Nucleus accumbens (tissue), 56 donors: ENCODE results near the gene POGZ.
"Not testable (repeated sequence)": the region's sequence is repeated elsewhere in the genome, so short reads cannot be mapped to it uniquely, and the experiment has no call there.

Source experiments
- DNase-seq, 56 donors: peaks; one replicate each; lab custom pipeline; 2025; lab: John Stamatoyannopoulos, UW

Gene POGZ

DNA sequence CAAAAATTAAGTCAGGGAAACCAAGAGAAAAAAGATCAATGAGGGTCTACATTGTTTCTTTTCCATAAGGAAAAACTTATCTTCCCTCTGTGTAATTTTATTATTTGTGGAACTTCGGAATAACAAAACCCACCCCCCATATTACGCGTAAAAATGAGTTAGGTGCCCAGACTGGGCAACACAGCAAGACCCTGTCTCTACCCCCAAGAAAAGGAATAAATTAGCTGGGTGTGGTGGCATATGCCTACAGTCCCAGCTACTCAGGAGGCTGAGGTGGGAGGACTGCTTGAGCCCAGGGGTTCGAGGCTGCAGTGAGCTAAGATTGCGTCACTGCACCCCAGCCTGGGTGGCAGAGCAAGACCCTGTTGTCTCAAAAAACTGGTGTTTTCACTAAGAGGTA is 39.5 kb downstream of the POGZ start:
- no peak for DNase-seq

DNA sequence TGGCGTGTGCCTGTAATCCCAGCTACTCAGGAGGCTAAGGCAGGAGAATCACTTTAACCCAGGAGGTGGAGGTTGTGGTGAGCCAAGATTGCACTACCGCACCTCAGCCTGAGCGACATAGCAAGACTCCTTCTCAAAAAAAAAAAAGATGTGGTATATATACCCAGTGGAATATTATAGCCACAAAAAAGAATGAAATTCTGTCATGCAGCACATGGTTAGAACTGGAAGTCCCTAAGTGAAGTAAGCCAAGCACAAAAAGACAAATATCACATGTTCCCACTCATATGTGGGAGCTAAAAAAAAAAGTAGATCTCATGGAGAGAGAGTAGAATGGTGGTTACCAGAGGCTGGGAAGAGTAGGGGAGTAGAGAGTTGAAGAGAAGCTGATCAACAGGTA is 41.2 kb downstream of the POGZ start:
- DNase-seq = no peak

DNA sequence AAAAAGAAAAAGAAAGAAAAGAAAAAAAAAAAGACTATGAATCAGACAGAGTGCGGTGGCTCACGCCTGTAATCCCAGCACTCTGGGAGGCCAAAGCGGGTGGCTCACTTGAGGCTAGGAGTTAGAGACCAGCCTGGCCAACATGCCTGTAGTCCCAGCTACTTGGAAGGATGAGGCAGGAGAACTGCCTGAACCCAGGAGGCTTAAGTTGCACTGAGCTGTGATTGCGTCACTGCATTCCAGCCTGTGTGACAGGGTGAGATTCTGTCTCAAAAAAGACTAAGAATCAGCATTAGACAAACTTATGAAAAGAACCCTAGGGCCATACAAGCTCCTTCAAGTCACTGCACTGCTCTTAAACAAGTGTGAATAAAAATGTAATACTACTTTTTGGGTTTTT is 43.1 kb downstream of the POGZ start:
- DNase-seq = no peak

DNA sequence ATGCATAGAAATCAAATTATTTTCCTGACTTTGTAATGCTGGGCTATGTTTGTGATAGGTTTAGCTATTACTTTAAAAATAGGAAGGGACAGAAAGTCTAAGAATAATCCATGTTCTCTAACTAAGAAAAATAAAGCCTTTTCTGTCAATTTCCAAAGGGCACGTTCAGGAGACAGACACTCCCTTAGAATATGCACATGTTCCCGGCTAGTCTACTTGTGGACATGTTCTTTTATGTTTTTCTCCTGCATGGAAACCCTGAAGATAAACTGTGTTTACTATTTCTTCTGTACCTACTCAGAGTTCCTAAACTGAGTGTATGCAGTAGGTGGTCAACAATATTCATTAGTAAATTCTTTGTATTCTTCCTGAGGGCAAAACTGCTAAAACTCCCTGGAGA is 47.4 kb downstream of the POGZ start:
- no peak for DNase-seq

DNA sequence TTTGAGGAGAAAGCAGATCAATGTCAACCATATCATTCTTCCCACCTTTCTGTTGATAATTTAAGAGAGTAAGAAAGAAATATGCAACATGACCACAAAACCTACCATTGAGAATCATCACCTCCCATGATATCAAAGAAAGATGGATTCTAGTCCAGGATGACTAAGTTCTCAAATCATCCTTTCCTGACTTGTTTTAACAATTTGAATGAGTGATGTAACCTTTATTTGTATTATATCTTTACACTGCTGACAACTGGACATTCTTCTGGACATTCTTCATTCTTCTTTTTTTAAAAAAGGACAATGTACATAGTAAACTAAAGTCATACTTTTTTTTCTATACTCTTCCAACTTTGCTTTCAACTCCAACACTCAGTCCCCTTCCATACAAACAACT is 50.4 kb downstream of the POGZ start:
- DNase-seq = no peak

DNA sequence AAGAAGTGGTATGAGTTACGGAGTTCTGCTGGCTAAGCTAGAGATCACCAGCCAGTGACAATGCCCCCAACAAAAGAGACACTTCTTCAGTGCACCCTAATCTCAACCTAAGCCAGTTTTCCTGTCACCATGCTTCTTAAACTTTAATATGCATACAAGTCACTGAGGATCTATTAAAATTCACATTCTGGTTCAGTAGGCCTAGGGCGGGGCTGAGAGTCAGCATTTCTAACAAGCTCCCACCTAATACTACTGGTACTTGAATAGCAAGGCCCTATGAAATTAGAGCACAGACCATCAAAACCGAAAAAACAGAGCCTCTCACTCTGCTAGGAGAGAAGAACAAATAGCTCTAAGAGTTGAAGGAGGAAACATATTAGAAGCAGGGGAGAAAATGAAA is 52.0 kb downstream of the POGZ start:
- DNase-seq = no peak

DNA sequence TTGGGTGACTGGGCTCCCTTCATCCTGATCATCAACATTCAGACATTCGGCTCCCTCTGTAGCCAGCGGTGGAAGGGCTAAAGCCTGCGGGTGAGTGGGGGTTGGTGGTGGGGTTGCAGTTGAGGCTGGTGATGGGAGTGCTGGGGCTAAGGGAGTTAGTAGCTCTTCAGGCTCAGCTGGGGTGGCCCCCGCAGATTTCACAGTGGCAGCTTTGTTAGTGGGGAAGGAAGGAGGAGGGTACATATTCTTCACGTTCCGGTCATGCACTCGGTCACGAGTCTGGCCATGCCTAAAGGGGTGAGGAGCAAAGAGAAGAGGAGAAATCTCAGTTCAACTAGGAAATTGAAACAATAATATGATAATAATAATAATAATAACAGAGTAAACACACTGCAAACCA is 53.1 kb downstream of the POGZ start:
- peak in 23 of 56 donors; percentile 1 to 38 (median 15) for DNase-seq

DNA sequence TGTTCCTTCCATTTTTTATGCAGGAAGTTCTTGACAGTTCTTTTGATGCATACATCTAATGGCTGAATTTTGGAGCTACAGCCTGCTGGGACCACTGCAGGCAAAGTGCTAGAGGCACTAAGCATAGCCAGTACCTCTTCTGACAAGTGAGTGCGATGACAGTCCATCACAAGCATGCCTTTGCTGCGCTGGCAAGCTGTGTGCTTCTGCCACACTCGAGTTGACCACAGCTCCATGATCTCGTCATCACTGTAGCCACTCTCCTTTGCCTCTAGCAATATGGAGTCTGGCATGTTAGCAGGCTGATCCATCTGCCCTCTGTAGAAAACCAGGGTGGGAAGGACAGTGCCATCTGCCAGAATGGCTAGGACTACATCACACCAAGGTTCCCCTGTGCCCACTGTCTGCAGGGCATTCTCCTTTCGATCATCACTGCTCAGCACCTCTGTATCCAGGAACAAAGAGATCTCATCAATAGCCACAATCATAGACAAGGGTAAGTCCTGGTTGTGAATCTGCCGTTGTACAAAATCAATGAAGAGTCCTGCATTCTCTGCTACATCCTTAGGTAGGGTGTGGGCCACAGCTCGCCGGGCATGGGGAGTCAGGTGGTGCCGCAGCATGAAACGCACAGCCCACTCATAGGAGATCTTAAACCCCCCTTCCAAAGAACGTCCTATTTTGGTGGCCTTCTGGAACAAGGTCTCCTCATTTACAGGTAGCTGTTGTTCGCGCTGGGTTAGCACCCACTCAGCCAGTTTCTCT is 53.9 kb downstream of the POGZ start:
- DNase-seq = no peak

DNA sequence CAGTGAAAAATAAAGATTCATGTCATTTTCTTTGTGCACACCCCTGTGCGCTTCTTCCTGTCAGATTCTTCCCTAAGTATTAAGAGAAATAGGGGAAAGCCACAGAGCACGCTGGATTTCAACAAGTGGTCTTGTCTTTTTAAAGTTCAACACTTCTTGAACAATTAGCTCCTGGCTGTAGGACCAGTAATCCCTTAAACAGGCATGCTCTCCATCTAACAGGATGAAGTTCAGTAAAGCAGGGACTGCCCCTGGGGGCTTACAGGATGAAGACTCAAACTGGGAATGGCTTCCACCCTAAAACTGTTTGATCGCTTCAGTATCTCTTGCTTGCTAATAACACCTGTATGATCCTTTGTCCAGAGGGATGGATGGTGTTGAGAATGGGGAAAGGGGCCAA is 55.7 kb downstream of the POGZ start:
- DNase-seq = no peak

DNA sequence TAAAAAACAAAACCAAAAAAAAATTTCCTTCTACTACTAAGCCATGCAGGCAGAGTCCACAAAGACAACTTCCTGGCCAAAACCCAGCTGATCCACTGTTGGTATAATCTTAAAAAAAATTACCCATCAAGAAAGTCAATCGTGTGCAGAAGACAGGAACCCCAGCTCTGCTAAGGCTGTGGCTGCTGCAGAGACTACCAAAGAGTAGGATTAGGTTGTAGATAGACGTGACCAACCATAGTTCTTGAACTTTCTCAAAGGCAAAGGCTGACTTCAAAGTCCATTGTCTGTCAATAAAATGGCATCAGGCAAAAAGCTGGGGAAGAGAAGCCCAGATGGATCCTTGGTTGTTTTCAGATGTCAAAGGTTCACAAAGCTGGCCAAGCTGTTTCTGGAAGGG is 56.5 kb downstream of the POGZ start:
- DNase-seq = no peak

DNA sequence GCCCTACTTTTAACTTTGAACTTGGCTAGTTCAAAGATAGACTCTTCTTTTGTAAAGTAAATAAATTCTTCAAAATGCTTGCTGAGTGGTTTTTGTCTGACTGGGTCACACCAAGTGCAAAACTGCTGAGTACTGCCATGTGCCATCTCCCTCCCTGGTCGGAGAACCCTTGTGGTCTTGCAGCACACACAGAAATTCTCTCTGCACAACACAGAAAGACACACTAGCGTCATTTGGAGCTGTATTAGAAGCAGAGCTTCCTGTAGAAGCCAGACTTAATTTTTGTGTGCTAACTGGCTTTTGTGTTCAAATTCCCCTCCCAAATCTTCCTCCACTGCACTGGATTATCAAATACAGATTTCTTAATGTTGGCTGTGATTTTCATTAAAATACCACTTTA is 57.4 kb downstream of the POGZ start:
- no peak for DNase-seq

DNA sequence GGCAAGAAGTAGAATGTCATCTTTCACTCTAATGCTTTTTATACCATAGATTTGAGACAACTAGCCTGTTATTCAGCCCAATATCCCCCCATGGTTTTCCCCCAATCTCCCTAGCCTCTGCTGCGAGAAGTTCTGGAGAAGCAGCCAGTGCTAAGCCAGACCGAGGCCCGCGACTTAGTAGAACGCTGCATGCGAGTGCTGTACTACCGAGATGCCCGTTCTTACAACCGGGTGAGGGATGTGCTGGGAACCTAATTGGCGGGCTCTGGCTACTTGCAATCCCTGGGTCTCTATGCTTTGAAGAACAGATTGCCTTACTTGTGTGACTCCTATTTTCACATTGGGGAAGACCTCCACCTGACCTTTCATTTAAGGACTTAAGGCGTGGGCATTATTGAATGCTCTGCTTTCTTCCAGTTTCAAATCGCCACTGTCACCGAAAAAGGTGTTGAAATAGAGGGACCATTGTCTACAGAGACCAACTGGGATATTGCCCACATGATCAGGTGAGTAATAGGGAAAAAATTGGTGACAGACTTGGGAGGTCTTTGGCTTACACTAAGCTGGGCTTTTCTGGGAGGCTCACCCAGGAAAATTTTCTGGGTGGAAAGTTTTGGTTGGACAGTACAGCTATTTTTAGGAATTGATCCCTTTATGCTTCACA is 58.0 kb downstream of the POGZ start:
- DNase-seq = no peak

DNA sequence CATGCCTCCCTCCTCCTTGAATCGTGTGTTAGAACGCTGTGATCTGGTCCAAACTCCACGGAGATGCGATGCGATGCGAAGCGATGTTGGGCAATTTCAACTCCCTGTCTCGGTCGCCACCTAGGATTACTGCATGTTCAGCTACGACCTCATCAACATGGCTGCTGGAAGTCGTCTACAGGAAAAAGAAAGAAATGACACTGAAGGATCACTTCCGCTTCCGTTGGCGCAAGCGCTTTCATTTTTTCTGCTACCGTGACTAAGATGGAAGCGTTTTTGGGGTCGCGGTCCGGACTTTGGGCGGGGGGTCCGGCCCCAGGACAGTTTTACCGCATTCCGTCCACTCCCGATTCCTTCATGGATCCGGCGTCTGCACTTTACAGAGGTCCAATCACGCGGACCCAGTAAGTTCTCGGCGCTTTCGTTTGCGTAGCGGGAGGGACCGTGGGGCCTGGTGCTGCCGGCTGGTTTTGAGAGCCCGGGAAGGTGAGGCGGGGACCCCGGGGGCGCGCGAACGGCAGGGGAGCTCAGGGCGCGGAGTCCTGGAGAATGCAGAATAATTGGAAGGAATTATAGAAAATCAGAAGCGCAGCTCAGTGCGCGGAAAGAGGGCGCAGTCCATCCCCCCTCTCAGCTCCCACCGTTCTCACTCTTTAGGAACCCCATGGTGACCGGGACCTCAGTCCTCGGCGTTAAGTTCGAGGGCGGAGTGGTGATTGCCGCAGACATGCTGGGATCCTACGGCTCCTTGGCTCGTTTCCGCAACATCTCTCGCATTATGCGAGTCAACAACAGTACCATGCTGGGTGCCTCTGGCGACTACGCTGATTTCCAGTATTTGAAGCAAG is 59.7 kb downstream of the POGZ start, which contains the start of gene PSMB4:
Gene PSMB4, plus strand, starts transcription at position 250 of the 848 bp plus-strand sequence. Its CDS starts 15 bp downstream, at position 265.
- DNase-seq = peak; percentile 46 to 96 (median 84)

DNA sequence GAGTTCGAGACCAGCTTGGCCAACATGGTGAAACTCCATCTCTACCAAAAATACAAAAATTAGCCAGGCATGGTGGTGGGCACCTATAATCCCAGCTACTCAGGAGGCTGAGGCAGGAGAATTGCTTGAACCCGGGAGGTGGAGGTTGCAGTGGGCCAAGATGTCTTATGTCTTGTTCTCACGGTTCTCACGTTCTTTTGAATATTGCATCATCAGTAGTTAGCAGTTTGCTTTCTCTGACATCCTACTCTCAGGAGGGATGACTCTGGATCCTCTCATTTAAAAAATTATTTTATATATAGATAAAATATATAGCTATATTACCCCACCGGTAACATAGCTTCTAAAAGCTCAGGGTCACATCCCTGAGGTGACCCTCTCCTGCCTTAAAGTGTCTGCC is 63.0 kb downstream of the POGZ start:
- not testable (repeated sequence) for DNase-seq

DNA sequence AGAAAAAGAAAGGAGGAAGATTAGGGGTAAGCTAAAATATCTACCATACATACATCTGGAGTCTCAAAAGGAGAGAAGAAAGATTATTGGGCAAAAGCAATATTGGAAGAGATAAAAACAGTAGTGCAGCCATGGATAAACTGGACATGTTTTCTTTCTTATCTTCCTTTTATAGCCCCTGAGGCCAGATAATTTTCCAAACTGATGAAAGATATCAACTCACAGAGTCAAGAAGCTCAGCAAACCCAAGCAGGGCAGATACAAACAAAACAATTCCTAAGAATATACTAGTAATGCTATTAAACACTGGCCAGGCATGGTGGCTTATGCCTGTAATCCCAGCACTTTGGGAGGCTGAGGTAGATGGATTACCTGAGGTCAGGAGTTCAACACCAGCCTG is 65.7 kb downstream of the POGZ start:
- no peak for DNase-seq

DNA sequence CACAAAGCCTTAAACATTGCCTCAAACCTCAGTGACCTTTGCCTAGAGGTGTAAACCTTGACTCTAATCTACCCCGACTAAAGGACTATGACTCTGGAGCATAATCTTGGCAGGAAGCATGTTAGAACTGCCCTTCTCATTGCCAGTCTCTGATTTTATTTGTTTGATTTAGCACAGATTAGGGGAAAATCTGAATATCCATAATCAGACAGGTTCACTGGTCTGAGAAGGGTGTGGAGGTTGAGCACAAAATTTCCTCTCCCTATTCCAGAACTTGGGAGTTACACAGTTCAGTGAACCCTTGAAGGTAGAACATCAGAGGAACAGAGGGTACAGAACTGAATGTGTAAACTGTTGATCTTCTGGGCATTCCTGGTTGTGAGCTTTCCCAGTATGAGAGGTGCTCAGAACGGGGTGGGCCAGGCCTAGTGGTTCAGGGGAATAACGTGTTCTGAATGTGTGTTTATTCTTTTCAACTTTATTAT is 68.2 kb downstream of the POGZ start:
- DNase-seq = no peak

DNA sequence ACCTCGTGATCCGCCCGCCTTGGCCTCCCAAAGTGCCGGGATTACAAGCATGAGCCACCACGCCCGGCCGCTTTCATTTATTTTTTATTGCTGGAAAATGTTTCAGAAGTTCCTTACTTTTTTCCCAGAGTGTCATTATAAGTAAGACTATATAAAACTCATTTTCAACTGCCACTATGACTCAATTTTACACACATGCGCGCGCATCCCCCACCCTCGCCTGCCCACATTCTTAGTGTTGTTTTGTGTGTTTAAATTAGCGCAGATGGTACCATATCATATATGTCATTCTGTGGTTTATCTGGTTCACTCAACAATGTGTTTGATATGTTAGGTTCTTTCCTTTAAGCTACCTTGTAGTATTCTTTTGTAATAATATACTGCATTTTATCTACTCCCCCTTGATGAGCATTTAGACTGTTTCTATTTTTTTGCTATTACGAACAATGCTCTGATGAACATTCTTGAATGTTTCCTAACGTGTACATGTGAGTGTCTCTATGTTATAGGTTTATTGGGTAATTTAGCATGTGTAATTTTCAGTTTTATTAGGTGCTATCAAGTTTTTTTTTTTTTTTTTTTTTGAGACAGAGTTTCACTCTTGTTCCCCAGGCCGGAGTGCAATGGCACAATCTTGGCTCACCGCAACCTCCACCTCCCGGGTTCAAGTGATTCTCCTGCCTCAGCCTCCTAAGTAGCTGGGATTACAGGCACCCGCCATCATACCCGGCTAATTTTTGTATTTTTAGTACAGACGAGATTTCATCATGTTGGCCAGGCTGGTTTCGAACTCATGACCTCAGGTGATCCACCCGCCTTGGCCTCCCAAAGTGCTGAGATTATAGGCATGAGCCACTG is 68.8 kb downstream of the POGZ start:
- not testable (repeated sequence) for DNase-seq

DNA sequence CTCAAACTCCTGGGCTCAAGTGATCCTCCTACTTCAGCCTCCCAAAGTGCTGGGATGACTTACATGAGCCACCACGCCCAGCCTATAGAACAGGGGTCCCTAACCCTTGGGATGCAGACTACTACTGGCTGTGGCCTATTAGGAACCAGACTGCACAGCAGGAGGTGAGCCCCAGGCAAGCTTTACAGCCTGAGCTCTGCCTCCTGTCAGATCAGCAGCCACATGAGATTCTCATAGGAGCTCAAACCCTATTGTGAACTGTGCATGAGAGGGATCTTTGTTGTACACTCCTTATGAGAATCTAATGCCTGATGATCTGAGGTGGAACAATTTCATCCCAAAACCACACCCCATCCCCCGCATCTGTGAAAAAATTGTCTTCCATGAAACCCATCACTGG is 73.3 kb downstream of the POGZ start:
- no peak for DNase-seq

DNA sequence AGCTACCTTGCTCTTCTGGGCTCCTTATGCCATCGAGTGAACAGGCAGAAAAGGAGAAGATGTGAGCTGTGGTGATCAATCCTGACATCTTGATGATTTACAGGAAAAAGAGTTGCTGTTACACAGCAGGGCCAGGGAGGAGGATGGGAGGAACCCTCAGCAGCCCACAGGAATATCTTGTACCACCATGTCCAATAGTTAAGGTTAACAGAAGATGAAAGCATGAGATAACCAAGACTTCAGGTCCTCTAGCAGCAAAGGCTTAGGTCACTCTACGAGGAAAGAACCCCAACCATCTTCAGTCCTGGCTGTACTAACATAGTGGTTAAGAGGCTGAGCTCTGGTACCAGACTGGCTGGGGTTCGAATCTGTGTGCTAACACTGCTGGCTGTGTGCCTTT is 74.7 kb downstream of the POGZ start:
- DNase-seq = no peak
